Uterine smooth muscle cell (primary cell): ENCODE data around the gene PHACTR1. TPM values are rescaled to one million over a fixed set of nuclear protein-coding genes. Genes with fewer than 3 reads are reported as not detected.

Source experiments
- total RNA-seq: library from RNA; depleted of rRNA; stranded (reverse); fragments of >200 nt; gene quantifications from 2 replicates; pipeline ENCODE4 v1.2.3, GENCODE V29; 2014

Gene PHACTR1
- 0.37 and 1.4 TPM in 2 replicates for total RNA-seq

GRCh38 chr6:12716298-12716916 is at the start of gene PHACTR1:
Gene PHACTR1, plus strand, starts transcription at chr6:12716767.

GRCh38 chr6:13328076-13328874 is 611.7 kb downstream of the PHACTR1 start, which contains the start of gene TBC1D7:
Gene TBC1D7, minus strand, starts transcription at chr6:13328537. Its CDS starts 1,639 bp downstream, at chr6:13326898.

